ENCODE data around the gene ARRDC1. TPM values are rescaled to one million over a fixed set of nuclear protein-coding genes. Genes with fewer than 3 reads are reported as not detected.

Gene ARRDC1
- total and polyA plus RNA-seq, 9 of the 15 experiments (the other 6 are each of a cell fraction or from before 2014, with no cell fraction given) = 0.21 to 45.3 (median 18.6) TPM

- WGBS (ENCODE audit: insufficient coverage, low coverage, missing lambda C conversion rate) = 66% methylated on average over 7 of the region's 7 CpGs
- no peaks in the 10 kb centered on the region for H3K27me3 ChIP-seq (ENCODE audit: control insufficient read depth in 2 of 2, insufficient read depth in 2 of 2, low read length in 2 of 2)
- FAIRE-seq (peak; percentile 6), ATAC-seq (no peak), DNase-seq (ENCODE audit: extremely low read depth in 1 of 4, low spot score in 3 of 4) (no peak)
- in situ Hi-C loops (cut with MboI) (no loop called here), intact Hi-C loops (cut with micrococcal nuclease) (loop anchor here (5.0 kb wide), 1 partner anchor 47 kb away; no protein-coding TSS in a partner anchor)
- peaks cover 84% of the 10 kb centered on the region for H3K79me2 ChIP-seq (ENCODE audit: control insufficient read depth, insufficient read depth, low read length)
- no peak overlapping the region for H3K27ac ChIP-seq (ENCODE audit: extremely low read depth, low read depth, low read length)
- peaks cover 44% of the 10 kb centered on the region for H3K36me3 ChIP-seq (ENCODE audit: control insufficient read depth, insufficient read depth, low read length)
- peaks cover 4% of the 10 kb centered on the region for H4K20me1 ChIP-seq (replicated peaks; ENCODE audit: control insufficient read depth, insufficient read depth, low read length)
- H3K9ac ChIP-seq (ENCODE audit: insufficient read depth in 1 of 2, low read depth in 2 of 2, low read length in 2 of 2) = peak overlapping the region; percentile 1 to 80
- H3K4me2 ChIP-seq (ENCODE audit: insufficient read depth, low read length) = peak overlapping the region; percentile 55
- ChIA-PET CTCF (ENCODE audit: low intra/inter-chr PET ratio) (no interaction called here), POLR2A (interaction anchor here (0.5 to 0.9 kb wide), 3 partner anchors 17 to 253 kb away, joined by 3 to 5 read pairs (median 4); no protein-coding TSS in a partner anchor)
- H3K4me1 ChIP-seq (replicated peaks in 1 of 2; ENCODE audit: control insufficient read depth in 2 of 2, insufficient read depth in 2 of 2, low read length in 2 of 2) = peaks cover 29 to 35% of the 10 kb centered on the region in 2 experiments
- no TSS peak for BruUV-seq (replicated peaks)
- H3K9me1 ChIP-seq (ENCODE audit: control insufficient read depth, insufficient read depth, low read length) = no peaks in the 10 kb centered on the region
- TF ChIP-seq ZKSCAN1 (IDR thresholded peaks at IDR 0.05; ENCODE audit: low read depth, low read length) = peak; percentile 87
- TF ChIP-seq EWSR1 (IDR thresholded peaks at IDR 0.05; ENCODE audit: borderline replicate concordance, low read depth, partially characterized antibody) = no peak
- TF ChIP-seq DDX20 (tag; IDR thresholded peaks at IDR 0.05; ENCODE audit: low read depth) = no peak
- H3K9me3 ChIP-seq (replicated peaks; ENCODE audit: control insufficient read depth, insufficient read depth, low read depth, low read length) = no peaks in the 10 kb centered on the region
- H2AFZ ChIP-seq (ENCODE audit: low read depth, low read length) = no peak overlapping the region
- no peak overlapping the region; the same call in 1 of the 2 replicates for H3K4me3 ChIP-seq
These were observed 15.1 kb downstream of the ARRDC1 start for GRCh38 chr9:137620581-137620980.

GRCh38 chr9:137621131-137621757, 15.8 kb downstream of the ARRDC1 start:
- Histone ChIP-seq H3K36me3 (ENCODE audit: control insufficient read depth, insufficient read depth, low read length) (peaks cover 37% of the 10 kb centered on the region), H3K79me2 (ENCODE audit: control insufficient read depth, insufficient read depth, low read length) (peaks cover 90% of the 10 kb centered on the region), H3K9me1 (ENCODE audit: control insufficient read depth, insufficient read depth, low read length) (no peaks in the 10 kb centered on the region), H3K27me3 (ENCODE audit: control insufficient read depth in 2 of 2, insufficient read depth in 2 of 2, low read length in 2 of 2) (no peaks in the 10 kb centered on the region), H3K4me2 (ENCODE audit: insufficient read depth, low read length) (peak overlapping the region; percentile 55; the same call in 1 of the 2 replicates), H3K27ac (ENCODE audit: extremely low read depth, low read depth, low read length) (0 out of 3 replicates have a peak overlapping the region, but pooled peaks have one; percentile 3), H2AFZ (ENCODE audit: low read depth, low read length) (no peak overlapping the region), H3K9ac (ENCODE audit: insufficient read depth in 1 of 2, low read depth in 2 of 2, low read length in 2 of 2) (peak overlapping the region; percentile 9 to 80; a peak in 1 of 4 replicates), H3K4me3 (no peak overlapping the region), H4K20me1 (replicated peaks; ENCODE audit: control insufficient read depth, insufficient read depth, low read length) (peaks cover 4% of the 10 kb centered on the region), H3K9me3 (replicated peaks; ENCODE audit: control insufficient read depth, insufficient read depth, low read depth, low read length) (no peaks in the 10 kb centered on the region), H3K4me1 (replicated peaks in 1 of 2; ENCODE audit: control insufficient read depth in 2 of 2, insufficient read depth in 2 of 2, low read length in 2 of 2) (peaks cover 30 to 32% of the 10 kb centered on the region in 2 experiments)
- in situ Hi-C loops (cut with MboI) = no loop called here
- 45% methylated on average over 6 of the region's 6 CpGs for WGBS (ENCODE audit: insufficient coverage, low coverage, missing lambda C conversion rate)
- FAIRE-seq (peak; percentile 67), DNase-seq (ENCODE audit: extremely low read depth in 1 of 4, low spot score in 3 of 4) (no peak), ATAC-seq (0 out of 3 replicates have a peak, but pooled peaks have one; percentile 4)
- POLR2A ChIA-PET = interaction anchor here (0.5 to 0.9 kb wide), 3 partner anchors 16 to 253 kb away, joined by 3 to 5 read pairs (median 4); no protein-coding TSS in a partner anchor
- CTCF ChIA-PET (ENCODE audit: low intra/inter-chr PET ratio) = interaction anchor here (0.6 kb wide), 1 partner anchor 37 kb away, joined by 3 read pairs; no protein-coding TSS in a partner anchor
- intact Hi-C loops (cut with micrococcal nuclease) = loop anchor here (5.0 kb wide), 1 partner anchor 46 kb away; no protein-coding TSS in a partner anchor
- BruUV-seq (replicated peaks) = no TSS peak
- TF ChIP-seq, protein P1, sequence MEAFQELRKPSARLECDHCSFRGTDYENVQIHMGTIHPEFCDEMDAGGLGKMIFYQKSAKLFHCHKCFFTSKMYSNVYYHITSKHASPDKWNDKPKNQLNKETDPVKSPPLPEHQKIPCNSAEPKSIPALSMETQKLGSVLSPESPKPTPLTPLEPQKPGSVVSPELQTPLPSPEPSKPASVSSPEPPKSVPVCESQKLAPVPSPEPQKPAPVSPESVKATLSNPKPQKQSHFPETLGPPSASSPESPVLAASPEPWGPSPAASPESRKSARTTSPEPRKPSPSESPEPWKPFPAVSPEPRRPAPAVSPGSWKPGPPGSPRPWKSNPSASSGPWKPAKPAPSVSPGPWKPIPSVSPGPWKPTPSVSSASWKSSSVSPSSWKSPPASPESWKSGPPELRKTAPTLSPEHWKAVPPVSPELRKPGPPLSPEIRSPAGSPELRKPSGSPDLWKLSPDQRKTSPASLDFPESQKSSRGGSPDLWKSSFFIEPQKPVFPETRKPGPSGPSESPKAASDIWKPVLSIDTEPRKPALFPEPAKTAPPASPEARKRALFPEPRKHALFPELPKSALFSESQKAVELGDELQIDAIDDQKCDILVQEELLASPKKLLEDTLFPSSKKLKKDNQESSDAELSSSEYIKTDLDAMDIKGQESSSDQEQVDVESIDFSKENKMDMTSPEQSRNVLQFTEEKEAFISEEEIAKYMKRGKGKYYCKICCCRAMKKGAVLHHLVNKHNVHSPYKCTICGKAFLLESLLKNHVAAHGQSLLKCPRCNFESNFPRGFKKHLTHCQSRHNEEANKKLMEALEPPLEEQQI (IDR thresholded peaks at IDR 0.05) = no peak
- TF ChIP-seq ZNF282 (CRISPR knock-in tag; IDR thresholded peaks at IDR 0.05) (no peak), ZNF224 (CRISPR knock-in tag; IDR thresholded peaks at IDR 0.05) (no peak), ZNF551 (CRISPR knock-in tag; IDR thresholded peaks at IDR 0.05) (no peak), FIP1L1 (IDR thresholded peaks at IDR 0.05; ENCODE audit: low read depth, low read length, poor library complexity, severe bottlenecking) (no peak), ZNF717 (CRISPR knock-in tag; IDR thresholded peaks at IDR 0.05) (no peak), ATF1 (CRISPR knock-in tag; IDR thresholded peaks at IDR 0.05) (no peak), ATF1 (tag; IDR thresholded peaks at IDR 0.05) (no peak), SRSF1 (IDR thresholded peaks at IDR 0.05; ENCODE audit: low read depth, low read length) (no peak)

All from K562 (cell line).